ENCODE data around the gene CFAP57. TPM values are rescaled to one million over a fixed set of nuclear protein-coding genes. Genes with fewer than 3 reads are reported as not detected.

The CFAP57 gene
- total RNA-seq, 1 experiment from 2014 or later: 0.16 TPM

DNA sequence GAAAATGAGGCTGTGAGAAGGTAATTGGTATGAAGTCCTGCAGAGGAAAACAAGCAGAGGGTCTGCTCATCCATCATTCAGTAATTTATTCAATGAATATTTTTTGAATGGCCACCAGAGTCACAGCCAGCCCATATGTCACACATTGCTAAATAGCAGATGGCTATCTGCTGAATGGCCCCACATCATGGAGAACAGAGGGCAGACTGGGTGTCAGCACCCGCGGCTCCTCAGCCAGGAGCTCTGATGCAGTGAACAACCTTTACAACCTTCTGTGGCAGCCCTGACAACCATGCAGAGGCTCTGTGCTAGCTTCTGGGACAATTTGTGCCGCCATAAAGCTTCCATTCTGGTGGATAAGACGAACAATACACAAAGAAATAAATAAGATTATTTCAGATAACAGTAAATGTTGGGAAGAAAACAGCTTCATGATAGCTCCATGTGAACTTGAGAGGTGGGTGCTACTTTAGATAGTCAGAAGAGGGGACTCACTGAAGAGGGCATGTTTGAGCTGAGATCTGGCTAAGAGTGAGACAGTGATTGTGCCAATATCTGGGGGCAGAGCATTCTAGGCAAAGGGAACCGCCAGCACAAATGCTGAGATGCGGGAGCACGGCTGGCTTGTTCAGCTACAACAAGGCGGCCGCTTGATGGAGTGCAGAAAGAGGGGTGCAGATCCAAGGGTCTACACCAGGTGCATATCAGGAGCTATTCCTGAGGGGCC lies 116.1 kb downstream of the CFAP57 start:
- H3K36me3 ChIP-seq: no peaks in the 10 kb centered on the region

GRCh38 chr1:43288785-43289706 lies 116.9 kb downstream of the CFAP57 start:
- H3K9me3 ChIP-seq (replicated peaks): no peaks in the 10 kb centered on the region
- no peaks in the 10 kb centered on the region for H3K36me3 ChIP-seq
- H3K4me1 ChIP-seq (replicated peaks): peaks cover 4% of the 10 kb centered on the region
- no peaks in the 10 kb centered on the region for H3K27me3 ChIP-seq (replicated peaks)
- DNase-seq (ENCODE audit: low read depth in 1 of 2, low spot score in 2 of 2): no peak
- no peak overlapping the region for H3K4me3 ChIP-seq
- no peak overlapping the region for H3K27ac ChIP-seq

More for the DNA sequence above, 116.1 kb downstream of the CFAP57 start:
- no peaks in the 10 kb centered on the region for H3K4me1 ChIP-seq (replicated peaks)
- H3K4me3 ChIP-seq: no peak overlapping the region
- H3K9me3 ChIP-seq (replicated peaks): no peaks in the 10 kb centered on the region
- H3K27me3 ChIP-seq (replicated peaks): no peaks in the 10 kb centered on the region
- H3K27ac ChIP-seq: no peak overlapping the region
- DNase-seq (ENCODE audit: low read depth in 1 of 2, low spot score in 2 of 2): no peak

DNA sequence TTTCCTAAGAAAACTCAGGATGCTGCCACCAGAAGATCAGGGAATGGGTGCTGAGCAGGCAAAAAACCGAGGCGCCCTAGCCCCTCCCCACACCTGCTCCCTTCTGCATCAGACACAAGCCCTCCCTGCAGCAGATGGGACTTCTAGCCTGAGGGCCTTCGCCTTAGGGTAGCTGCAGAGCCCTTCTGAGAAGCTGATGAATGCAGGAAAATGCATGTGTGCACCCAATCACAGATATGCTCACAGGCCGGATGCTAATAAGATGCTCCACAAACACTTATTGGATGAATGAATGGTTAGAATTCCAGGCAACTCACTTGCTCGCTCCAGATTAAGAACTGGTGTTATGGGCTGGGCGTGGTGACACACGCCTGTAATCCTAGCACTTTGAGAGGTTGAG lies 120.1 kb downstream of the CFAP57 start:
- DNase-seq (ENCODE audit: low read depth in 1 of 2, low spot score in 2 of 2): no peak
- Histone ChIP-seq H3K9me3 (replicated peaks) (no peaks in the 10 kb centered on the region), H3K4me3 (no peak overlapping the region), H3K27me3 (replicated peaks) (no peaks in the 10 kb centered on the region), H3K4me1 (replicated peaks) (peaks cover 34% of the 10 kb centered on the region), H3K36me3 (no peaks in the 10 kb centered on the region), H3K27ac (no peak overlapping the region)

DNA sequence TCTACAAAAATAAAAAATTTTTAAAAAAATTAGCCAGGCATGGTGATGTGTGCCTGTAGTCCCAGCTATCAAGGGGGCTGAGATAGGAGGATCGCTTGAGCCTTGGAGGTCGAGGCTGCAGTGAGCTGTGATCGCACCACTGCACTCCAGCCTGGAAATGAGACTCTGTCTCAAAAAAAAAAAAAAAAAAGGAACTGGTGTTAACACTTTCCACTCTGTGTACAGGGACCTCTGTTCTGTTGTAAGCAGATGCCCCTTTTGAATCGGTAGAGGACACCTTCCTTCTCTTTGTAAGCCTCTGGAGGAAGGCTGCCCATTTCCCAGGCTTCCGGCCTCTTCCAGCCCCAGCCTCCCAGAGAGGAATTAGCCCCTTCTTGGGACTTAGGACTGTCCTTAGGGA lies 120.5 kb downstream of the CFAP57 start:
- Histone ChIP-seq H3K4me1 (replicated peaks) (peaks cover 35% of the 10 kb centered on the region), H3K27ac (no peak overlapping the region), H3K9me3 (replicated peaks) (no peaks in the 10 kb centered on the region), H3K4me3 (no peak overlapping the region), H3K27me3 (replicated peaks) (no peaks in the 10 kb centered on the region), H3K36me3 (no peaks in the 10 kb centered on the region)
- no peak for DNase-seq (ENCODE audit: low read depth in 1 of 2, low spot score in 2 of 2)

GRCh38 chr1:43293176-43293575 lies 121.0 kb downstream of the CFAP57 start:
- H3K36me3 ChIP-seq: no peaks in the 10 kb centered on the region
- no peaks in the 10 kb centered on the region for H3K27me3 ChIP-seq (replicated peaks)
- H3K4me1 ChIP-seq (replicated peaks): peaks cover 35% of the 10 kb centered on the region
- DNase-seq (ENCODE audit: low read depth in 1 of 2, low spot score in 2 of 2): no peak
- H3K4me3 ChIP-seq: no peak overlapping the region
- no peaks in the 10 kb centered on the region for H3K9me3 ChIP-seq (replicated peaks)
- no peak overlapping the region for H3K27ac ChIP-seq

DNA sequence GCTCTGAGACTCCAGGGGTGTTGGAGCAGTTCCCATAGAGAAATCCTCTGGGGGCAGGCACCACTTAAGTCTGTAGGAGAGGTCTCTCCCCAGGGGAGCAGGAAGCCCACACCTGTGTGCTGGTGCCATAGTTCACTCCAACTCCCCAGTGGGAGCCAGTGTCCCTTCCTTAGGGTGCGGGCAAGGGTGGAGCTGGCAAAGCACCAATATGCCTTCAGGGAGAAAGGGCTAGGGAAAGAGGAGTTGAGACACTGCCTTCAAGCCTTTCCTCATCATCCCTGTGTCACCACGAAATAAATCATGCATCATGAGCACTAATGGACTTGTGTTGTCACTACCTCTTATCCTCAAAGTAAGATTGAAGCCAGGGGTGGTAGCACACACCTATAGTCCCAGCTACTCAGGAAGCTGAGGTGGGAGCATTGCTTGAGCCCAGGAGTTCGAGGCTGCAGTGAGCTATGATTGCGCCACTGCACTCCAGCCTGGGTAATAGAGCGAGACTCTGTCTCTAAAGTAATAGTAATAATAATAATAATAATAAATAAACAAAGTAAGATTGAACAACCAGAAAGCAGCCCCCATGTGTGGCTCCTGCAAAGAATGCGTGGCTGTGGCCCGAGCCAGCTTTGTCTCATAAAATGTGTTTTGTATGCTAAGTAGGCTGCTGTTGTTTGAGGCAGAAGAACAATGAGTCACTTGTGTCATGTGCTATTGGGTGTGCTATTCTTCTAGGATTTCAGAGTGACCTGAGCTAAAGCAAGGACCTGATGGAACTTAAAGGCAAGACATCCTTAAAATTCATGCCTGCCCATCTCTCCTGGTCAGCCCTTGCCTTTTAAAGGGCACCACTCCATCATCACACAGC lies 122.0 kb downstream of the CFAP57 start:
- Histone ChIP-seq H3K4me1 (replicated peaks) (peaks cover 35% of the 10 kb centered on the region), H3K27me3 (replicated peaks) (no peaks in the 10 kb centered on the region), H3K9me3 (replicated peaks) (no peaks in the 10 kb centered on the region), H3K27ac (0 out of 2 replicates have a peak overlapping the region, but pooled peaks have one; percentile 1), H3K4me3 (no peak overlapping the region), H3K36me3 (no peaks in the 10 kb centered on the region)
- peak in 1 of 2 experiments; percentile 51 for DNase-seq (ENCODE audit: low read depth in 1 of 2, low spot score in 2 of 2)

- DNase-seq (ENCODE audit: low read depth in 1 of 2, low spot score in 2 of 2): no peak
- Histone ChIP-seq H3K36me3 (no peaks in the 10 kb centered on the region), H3K9me3 (replicated peaks) (no peaks in the 10 kb centered on the region), H3K27ac (0 out of 2 replicates have a peak overlapping the region, but pooled peaks have one; percentile 1), H3K4me3 (no peak overlapping the region), H3K4me1 (replicated peaks) (peaks cover 35% of the 10 kb centered on the region), H3K27me3 (replicated peaks) (no peaks in the 10 kb centered on the region)
Measured at GRCh38 chr1:43294761-43295160, 122.6 kb downstream of the CFAP57 start.

DNA sequence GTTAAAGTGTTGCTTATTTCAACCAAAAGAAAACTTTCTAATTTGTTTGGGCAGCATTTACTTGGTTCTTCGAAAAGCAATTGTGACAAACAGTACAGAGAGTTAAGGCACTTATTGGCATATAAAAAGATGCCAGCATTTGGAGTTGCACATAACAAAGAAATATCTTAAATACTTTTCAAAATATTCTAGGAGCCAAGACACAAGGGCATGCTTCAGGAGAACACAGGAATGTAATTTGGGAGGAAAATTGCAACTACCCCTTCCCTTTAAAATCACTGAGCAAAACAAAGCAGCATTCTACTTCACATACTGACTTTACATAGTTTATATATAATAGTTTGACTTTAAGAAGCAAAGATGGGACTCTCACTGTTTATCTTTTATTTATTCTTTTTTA lies 124.1 kb downstream of the CFAP57 start:
- Histone ChIP-seq H3K4me3 (no peak overlapping the region), H3K9me3 (replicated peaks) (no peaks in the 10 kb centered on the region), H3K36me3 (no peaks in the 10 kb centered on the region), H3K27me3 (replicated peaks) (no peaks in the 10 kb centered on the region), H3K4me1 (replicated peaks) (peaks cover 35% of the 10 kb centered on the region), H3K27ac (peak overlapping the region; percentile 73)
- DNase-seq (ENCODE audit: low read depth in 1 of 2, low spot score in 2 of 2): peak in 1 of 2 experiments; percentile 34

GRCh38 chr1:43298055-43298454 lies 125.9 kb downstream of the CFAP57 start:
- H3K4me1 ChIP-seq (replicated peaks): peaks cover 39% of the 10 kb centered on the region
- no peak overlapping the region for H3K4me3 ChIP-seq
- DNase-seq (ENCODE audit: low read depth in 1 of 2, low spot score in 2 of 2): no peak
- no peaks in the 10 kb centered on the region for H3K9me3 ChIP-seq (replicated peaks)
- no peak overlapping the region for H3K27ac ChIP-seq
- no peaks in the 10 kb centered on the region for H3K27me3 ChIP-seq (replicated peaks)
- H3K36me3 ChIP-seq: no peaks in the 10 kb centered on the region

- Histone ChIP-seq H3K36me3 (no peaks in the 10 kb centered on the region), H3K27ac (no peak overlapping the region), H3K4me3 (no peak overlapping the region), H3K27me3 (replicated peaks) (no peaks in the 10 kb centered on the region), H3K9me3 (replicated peaks) (no peaks in the 10 kb centered on the region), H3K4me1 (replicated peaks) (peaks cover 45% of the 10 kb centered on the region)
- DNase-seq (ENCODE audit: low read depth in 1 of 2, low spot score in 2 of 2): no peak
Measured at GRCh38 chr1:43299101-43299500, 127.0 kb downstream of the CFAP57 start.

DNA sequence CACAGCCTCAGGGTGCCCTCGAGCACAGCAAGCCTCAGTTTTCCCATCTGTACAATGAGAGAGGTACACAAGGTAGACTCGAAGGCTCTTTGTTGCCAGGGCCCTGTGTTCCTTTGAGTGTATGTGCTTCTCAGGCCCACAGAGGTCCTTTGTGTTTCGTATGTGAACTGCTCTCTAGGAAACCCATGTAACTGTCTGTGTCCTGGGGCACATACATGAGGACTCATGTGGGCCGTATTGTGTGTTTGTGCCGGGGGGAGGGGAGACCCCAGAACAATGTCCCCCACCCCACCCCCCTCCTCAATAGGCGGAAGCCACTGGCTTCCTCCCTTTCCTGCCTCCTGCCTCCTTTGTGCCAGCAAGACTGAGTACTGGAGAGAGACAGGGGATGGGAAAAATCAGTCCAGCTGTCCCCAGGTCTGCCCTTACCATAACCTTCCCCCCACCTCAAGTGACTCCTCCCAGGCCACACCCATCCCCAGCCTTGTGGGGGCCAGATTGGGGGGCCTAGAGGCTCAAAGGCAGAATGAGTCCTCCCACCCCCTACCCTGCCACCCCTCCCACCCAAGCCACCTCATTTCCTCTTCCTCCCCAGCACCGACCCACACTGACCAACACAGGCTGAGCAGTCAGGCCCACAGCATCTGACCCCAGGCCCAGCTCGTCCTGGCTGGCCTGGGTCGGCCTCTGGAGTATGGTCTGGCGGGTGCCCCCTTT lies 128.4 kb downstream of the CFAP57 start, which contains the start of gene TIE1:
TSS of gene TIE1 (plus strand) at position 605 of the 717 bp plus-strand sequence. CDS start at position 695, 90 bp downstream.
- Histone ChIP-seq H3K27ac (no peak within 1 kb of the TSS), H3K27me3 (replicated peaks) (no peaks in the 10 kb centered on the region), H3K4me1 (replicated peaks) (peaks cover 33% of the 10 kb centered on the region), H3K36me3 (no peaks in the 10 kb centered on the region), H3K9me3 (replicated peaks) (no peaks in the 10 kb centered on the region), H3K4me3 (no peak within 1 kb of the TSS)
- no peak for DNase-seq (ENCODE audit: low read depth in 1 of 2, low spot score in 2 of 2)

DNA sequence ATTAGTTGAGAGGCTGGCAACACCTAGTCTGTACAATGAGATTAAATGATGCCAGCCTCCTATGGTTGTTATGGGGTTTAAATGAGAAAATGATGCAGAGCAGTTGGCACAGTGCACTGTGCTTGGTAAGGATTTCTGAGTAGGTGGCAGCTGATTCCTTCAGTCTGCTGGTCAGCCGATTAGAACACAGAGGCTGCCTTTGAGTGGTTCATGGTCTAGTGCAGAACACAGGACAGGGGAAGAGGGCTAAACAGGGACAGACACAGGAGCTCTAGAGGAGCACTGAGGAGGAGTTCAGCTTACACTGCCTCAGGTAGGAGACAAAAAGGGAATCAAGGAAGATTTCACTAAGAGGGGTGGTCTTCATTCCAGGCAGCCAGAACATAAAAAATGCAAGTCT lies 130.1 kb downstream of the CFAP57 start:
- no peak for DNase-seq (ENCODE audit: low read depth in 1 of 2, low spot score in 2 of 2)
- no peaks in the 10 kb centered on the region for H3K27me3 ChIP-seq (replicated peaks)
- no peaks in the 10 kb centered on the region for H3K36me3 ChIP-seq
- H3K9me3 ChIP-seq (replicated peaks): no peaks in the 10 kb centered on the region
- H3K4me3 ChIP-seq: no peak overlapping the region
- H3K4me1 ChIP-seq (replicated peaks): peaks cover 17% of the 10 kb centered on the region
- no peak overlapping the region for H3K27ac ChIP-seq

Measured in SJSA1 (cell line).